ENCODE measurements around the gene BORCS8. TPM values are rescaled to one million over a fixed set of nuclear protein-coding genes. Genes with fewer than 3 reads are reported as not detected.

BORCS8 gene
- total and polyA plus RNA-seq, 2 of the 13 experiments (the other 11 are each of a cell fraction or from before 2014, with no cell fraction given), result 9.6 to 13.3 TPM

DNA sequence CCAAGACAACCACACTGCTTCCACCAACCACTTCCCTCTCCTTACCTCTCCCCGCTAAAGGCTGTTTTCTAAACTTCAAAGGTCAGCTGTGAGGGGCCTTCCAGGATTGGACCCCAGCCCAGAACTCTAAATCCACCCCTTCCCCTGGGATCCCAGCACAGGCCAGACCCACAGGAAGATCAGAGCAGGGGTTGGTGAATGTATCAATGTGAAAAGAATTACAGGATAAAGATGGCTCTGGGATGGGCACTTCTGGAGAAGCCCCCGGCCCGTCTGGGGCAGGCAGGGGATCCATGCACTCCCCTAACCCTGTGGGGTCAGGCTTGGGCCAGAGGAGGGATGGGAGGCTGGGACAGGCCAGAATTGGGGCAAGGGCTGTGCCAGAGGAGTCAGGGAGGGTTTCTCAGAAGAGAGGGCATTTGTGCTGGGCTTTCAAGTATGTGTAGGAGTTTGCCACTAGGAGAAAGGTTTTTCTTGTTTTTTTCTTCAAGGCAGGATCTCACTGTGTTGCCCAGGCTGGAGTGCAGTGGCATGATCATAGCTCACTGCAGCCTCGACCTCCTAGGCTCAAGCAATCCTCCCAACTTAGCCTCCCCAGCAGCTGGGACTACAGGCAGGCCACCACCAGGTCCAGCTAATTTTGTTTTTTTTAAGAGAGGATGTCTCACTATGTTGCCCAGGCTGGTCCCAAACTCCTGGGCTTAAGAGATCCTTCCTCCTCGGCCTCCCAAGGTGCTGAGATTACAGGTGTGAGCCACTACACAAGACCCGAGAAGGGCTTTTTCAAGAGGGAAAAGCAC lies 20.9 kb downstream of the BORCS8 start:
- no peak overlapping the region for H3K27ac ChIP-seq (ENCODE audit: extremely low read length, insufficient read depth, low read length)
- ChIA-PET CTCF (ENCODE audit: low intra/inter-chr PET ratio, low total read pairs) (interaction anchor here (1.7 kb wide), 1 partner anchor 26 kb away, joined by 6 read pairs; no protein-coding TSS in a partner anchor), POLR2A (interaction anchor here (0.9 kb wide), 1 partner anchor 32 kb away, joined by 4 read pairs; the partner anchor contains the start of gene NR2C2AP)
- in situ Hi-C loops (cut with HindIII; ENCODE audit: extremely low pct_ligation_motif_present, low pct_unique_long_range_greater_than_20kb) (no loop called here), intact Hi-C loops (cut with micrococcal nuclease; ENCODE audit: unreplicated experiment) (loop anchor here (5.0 kb wide), 1 partner anchor 34 kb away; the partner anchor contains the start of gene TMEM161A)
- no peaks in the 10 kb centered on the region for H3K27me3 ChIP-seq (ENCODE audit: control insufficient read depth in 1 of 2, insufficient read depth in 2 of 2, low read length in 2 of 2)
- no peaks in the 10 kb centered on the region for H3K36me3 ChIP-seq (replicated peaks in 1 of 2; ENCODE audit: control insufficient read depth in 1 of 2, insufficient read depth in 2 of 2, low read length in 2 of 2)
- peak overlapping the region; percentile 92 for H3K4me2 ChIP-seq (ENCODE audit: low read depth, low read length)
- H3K79me2 ChIP-seq (ENCODE audit: insufficient read depth, low read length), result no peaks in the 10 kb centered on the region
- no peaks in the 10 kb centered on the region for H3K9me3 ChIP-seq (ENCODE audit: low read length)
- DNase-seq (ENCODE audit: low spot score) (no peak), FAIRE-seq (no peak), ATAC-seq (no peak)
- H4K20me1 ChIP-seq (ENCODE audit: insufficient read depth, low read length), result no peaks in the 10 kb centered on the region
- H3K4me3 ChIP-seq (replicated peaks in 1 of 3; ENCODE audit: insufficient read depth in 1 of 3, low read depth in 2 of 3, low read length in 3 of 3), result peak overlapping the region in 1 of 3 experiments; percentile 70; a peak in 2 of 6 replicates
- no peak overlapping the region for H3K9ac ChIP-seq (ENCODE audit: insufficient read depth, low read depth, low read length)
- TF ChIP-seq ZNF121 (CRISPR knock-in tag; IDR thresholded peaks at IDR 0.05) (peak; percentile 77), NAIF1 (CRISPR knock-in tag; IDR thresholded peaks at IDR 0.05; ENCODE audit: borderline replicate concordance) (0 out of 2 replicates have a peak, but pooled peaks have one; percentile 35), PHF8 (CRISPR knock-in tag; IDR thresholded peaks at IDR 0.05) (no peak), MLLT10 (CRISPR knock-in tag; IDR thresholded peaks at IDR 0.05) (no peak)
- TF ChIP-seq, protein P1, sequence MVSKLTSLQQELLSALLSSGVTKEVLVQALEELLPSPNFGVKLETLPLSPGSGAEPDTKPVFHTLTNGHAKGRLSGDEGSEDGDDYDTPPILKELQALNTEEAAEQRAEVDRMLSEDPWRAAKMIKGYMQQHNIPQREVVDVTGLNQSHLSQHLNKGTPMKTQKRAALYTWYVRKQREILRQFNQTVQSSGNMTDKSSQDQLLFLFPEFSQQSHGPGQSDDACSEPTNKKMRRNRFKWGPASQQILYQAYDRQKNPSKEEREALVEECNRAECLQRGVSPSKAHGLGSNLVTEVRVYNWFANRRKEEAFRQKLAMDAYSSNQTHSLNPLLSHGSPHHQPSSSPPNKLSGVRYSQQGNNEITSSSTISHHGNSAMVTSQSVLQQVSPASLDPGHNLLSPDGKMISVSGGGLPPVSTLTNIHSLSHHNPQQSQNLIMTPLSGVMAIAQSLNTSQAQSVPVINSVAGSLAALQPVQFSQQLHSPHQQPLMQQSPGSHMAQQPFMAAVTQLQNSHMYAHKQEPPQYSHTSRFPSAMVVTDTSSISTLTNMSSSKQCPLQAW (CRISPR knock-in tag; IDR thresholded peaks at IDR 0.05), result 0 out of 2 replicates have a peak, but pooled peaks have one; percentile 1
- TF ChIP-seq, protein P2, sequence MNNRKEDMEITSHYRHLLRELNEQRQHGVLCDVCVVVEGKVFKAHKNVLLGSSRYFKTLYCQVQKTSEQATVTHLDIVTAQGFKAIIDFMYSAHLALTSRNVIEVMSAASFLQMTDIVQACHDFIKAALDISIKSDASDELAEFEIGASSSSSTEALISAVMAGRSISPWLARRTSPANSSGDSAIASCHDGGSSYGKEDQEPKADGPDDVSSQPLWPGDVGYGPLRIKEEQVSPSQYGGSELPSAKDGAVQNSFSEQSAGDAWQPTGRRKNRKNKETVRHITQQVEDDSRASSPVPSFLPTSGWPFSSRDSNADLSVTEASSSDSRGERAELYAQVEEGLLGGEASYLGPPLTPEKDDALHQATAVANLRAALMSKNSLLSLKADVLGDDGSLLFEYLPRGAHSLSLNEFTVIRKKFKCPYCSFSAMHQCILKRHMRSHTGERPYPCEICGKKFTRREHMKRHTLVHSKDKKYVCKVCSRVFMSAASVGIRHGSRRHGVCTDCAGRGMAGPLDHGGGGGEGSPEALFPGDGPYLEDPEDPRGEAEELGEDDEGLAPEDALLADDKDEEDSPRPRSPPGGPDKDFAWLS (CRISPR knock-in tag; IDR thresholded peaks at IDR 0.05; ENCODE audit: borderline replicate concordance), result 0 out of 2 replicates have a peak, but pooled peaks have one; percentile 7
- TF ChIP-seq, protein P3, sequence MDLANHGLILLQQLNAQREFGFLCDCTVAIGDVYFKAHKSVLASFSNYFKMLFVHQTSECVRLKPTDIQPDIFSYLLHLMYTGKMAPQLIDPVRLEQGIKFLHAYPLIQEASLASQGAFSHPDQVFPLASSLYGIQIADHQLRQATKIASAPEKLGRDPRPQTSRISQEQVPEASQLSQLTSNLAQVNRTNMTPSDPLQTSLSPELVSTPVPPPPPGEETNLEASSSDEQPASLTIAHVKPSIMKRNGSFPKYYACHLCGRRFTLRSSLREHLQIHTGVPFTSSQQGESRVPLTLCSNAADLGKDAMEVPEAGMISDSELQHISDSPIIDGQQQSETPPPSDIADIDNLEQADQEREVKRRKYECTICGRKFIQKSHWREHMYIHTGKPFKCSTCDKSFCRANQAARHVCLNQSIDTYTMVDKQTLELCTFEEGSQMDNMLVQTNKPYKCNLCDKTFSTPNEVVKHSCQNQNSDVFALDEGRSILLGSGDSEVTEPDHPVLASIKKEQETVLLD (CRISPR knock-in tag; IDR thresholded peaks at IDR 0.05; ENCODE audit: low read depth), result no peak
- TF ChIP-seq, protein P4, sequence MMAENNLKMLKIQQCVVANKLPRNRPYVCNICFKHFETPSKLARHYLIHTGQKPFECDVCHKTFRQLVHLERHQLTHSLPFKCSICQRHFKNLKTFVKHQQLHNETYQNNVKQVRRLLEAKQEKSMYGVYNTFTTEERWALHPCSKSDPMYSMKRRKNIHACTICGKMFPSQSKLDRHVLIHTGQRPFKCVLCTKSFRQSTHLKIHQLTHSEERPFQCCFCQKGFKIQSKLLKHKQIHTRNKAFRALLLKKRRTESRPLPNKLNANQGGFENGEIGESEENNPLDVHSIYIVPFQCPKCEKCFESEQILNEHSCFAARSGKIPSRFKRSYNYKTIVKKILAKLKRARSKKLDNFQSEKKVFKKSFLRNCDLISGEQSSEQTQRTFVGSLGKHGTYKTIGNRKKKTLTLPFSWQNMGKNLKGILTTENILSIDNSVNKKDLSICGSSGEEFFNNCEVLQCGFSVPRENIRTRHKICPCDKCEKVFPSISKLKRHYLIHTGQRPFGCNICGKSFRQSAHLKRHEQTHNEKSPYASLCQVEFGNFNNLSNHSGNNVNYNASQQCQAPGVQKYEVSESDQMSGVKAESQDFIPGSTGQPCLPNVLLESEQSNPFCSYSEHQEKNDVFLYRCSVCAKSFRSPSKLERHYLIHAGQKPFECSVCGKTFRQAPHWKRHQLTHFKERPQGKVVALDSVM (CRISPR knock-in tag; IDR thresholded peaks at IDR 0.05), result peak; percentile 70
- TF ChIP-seq, protein P5, sequence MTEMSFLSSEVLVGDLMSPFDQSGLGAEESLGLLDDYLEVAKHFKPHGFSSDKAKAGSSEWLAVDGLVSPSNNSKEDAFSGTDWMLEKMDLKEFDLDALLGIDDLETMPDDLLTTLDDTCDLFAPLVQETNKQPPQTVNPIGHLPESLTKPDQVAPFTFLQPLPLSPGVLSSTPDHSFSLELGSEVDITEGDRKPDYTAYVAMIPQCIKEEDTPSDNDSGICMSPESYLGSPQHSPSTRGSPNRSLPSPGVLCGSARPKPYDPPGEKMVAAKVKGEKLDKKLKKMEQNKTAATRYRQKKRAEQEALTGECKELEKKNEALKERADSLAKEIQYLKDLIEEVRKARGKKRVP (CRISPR knock-in tag; IDR thresholded peaks at IDR 0.05), result 0 out of 4 replicates have a peak, but pooled peaks of 1 of the 2 experiments have one; percentile 13
- BruUV-seq (replicated peaks), result no TSS peak
- 66% methylated on average over 6 of the region's 6 CpGs for WGBS (ENCODE audit: low lambda C conversion rate)
- H3K4me1 ChIP-seq (ENCODE audit: insufficient read depth, low read length), result peaks cover 63% of the 10 kb centered on the region
- no peak overlapping the region for H2AFZ ChIP-seq (ENCODE audit: low read length)
